Endothelial cell of hepatic sinusoid (primary cell): ENCODE measurements around the gene CDS2.

Experiments
- in situ Hi-C: cut with HindIII; loops from 2 replicates; pipeline ENCODE4 v1.10.0; 2017; ENCODE audit warnings: low sequenced_read_pairs

Gene CDS2

GRCh38 chr20:5150226-5151076 lies 23.6 kb downstream of the CDS2 start:
- in situ Hi-C loops, result no loop called here

- in situ Hi-C loops, result no loop called here
These were observed 26.3 kb downstream of the CDS2 start for GRCh38 chr20:5153152-5153467.

- in situ Hi-C loops, result no loop called here
These were observed 27.1 kb downstream of the CDS2 start for GRCh38 chr20:5153612-5154542.

GRCh38 chr20:5154543-5154925 lies 27.7 kb downstream of the CDS2 start:
- in situ Hi-C loops, result no loop called here

GRCh38 chr20:5155404-5155803 lies 28.6 kb downstream of the CDS2 start:
- in situ Hi-C loops, result no loop called here

GRCh38 chr20:5156675-5157448 lies 30.1 kb downstream of the CDS2 start:
- in situ Hi-C loops, result no loop called here

- in situ Hi-C loops, result no loop called here
These were observed 33.1 kb downstream of the CDS2 start for GRCh38 chr20:5159928-5160327.

- in situ Hi-C loops, result no loop called here
These were observed 34.1 kb downstream of the CDS2 start for GRCh38 chr20:5160882-5161281.

GRCh38 chr20:5161536-5162164 lies 34.8 kb downstream of the CDS2 start:
- in situ Hi-C loops, result no loop called here

GRCh38 chr20:5164645-5165625 lies 38.1 kb downstream of the CDS2 start:
- in situ Hi-C loops, result no loop called here

- in situ Hi-C loops, result no loop called here
These were observed 42.0 kb downstream of the CDS2 start for GRCh38 chr20:5168651-5169396.

GRCh38 chr20:5170341-5170740 lies 43.5 kb downstream of the CDS2 start:
- in situ Hi-C loops, result no loop called here

GRCh38 chr20:5171064-5171789 lies 44.4 kb downstream of the CDS2 start:
- in situ Hi-C loops, result no loop called here

- in situ Hi-C loops, result no loop called here
These were observed 45.0 kb downstream of the CDS2 start for GRCh38 chr20:5171790-5172164.

- in situ Hi-C loops, result no loop called here
These were observed 45.4 kb downstream of the CDS2 start for GRCh38 chr20:5172167-5172601.

GRCh38 chr20:5172903-5173463 lies 46.2 kb downstream of the CDS2 start:
- in situ Hi-C loops, result no loop called here

- in situ Hi-C loops, result no loop called here
These were observed 46.9 kb downstream of the CDS2 start for GRCh38 chr20:5173751-5174150.

GRCh38 chr20:5177071-5177470 lies 50.3 kb downstream of the CDS2 start:
- in situ Hi-C loops, result no loop called here
